ENCODE data around the gene SSTR3. TPM values are rescaled to one million over a fixed set of nuclear protein-coding genes. Genes with fewer than 3 reads are reported as not detected.

SSTR3 gene
- total RNA-seq, 2 donors from 2014 or later, result not detected

- Histone ChIP-seq H3K27me3 (no peaks in the 10 kb centered on the region), H3K4me3 (no peak overlapping the region), H3K27ac (no peak overlapping the region), H3K36me3 (no peaks in the 10 kb centered on the region), H3K9me3 (no peaks in the 10 kb centered on the region), H3K4me1 (no peaks in the 10 kb centered on the region)
- no peak for DNase-seq (ENCODE audit: low spot score)
- TF ChIP-seq CTCF (IDR thresholded peaks at IDR 0.05), result no peak
Measured at GRCh38 chr22:37221424-37222333, 9.4 kb upstream of the SSTR3 start.

- H3K9me3 ChIP-seq, result no peaks in the 10 kb centered on the region
- no peak for TF ChIP-seq CTCF (IDR thresholded peaks at IDR 0.05)
- no peak overlapping the region for H3K27ac ChIP-seq
- no peaks in the 10 kb centered on the region for H3K36me3 ChIP-seq
- DNase-seq (ENCODE audit: low spot score), result no peak
- H3K27me3 ChIP-seq, result no peaks in the 10 kb centered on the region
- H3K4me3 ChIP-seq, result no peak overlapping the region
- no peaks in the 10 kb centered on the region for H3K4me1 ChIP-seq
Measured at GRCh38 chr22:37220543-37220981, 8.3 kb upstream of the SSTR3 start.

GRCh38 chr22:37219533-37219932, 7.3 kb upstream of the SSTR3 start:
- no peaks in the 10 kb centered on the region for H3K9me3 ChIP-seq
- H3K27ac ChIP-seq, result no peak overlapping the region
- H3K4me3 ChIP-seq, result no peak overlapping the region
- no peaks in the 10 kb centered on the region for H3K4me1 ChIP-seq
- no peak for DNase-seq (ENCODE audit: low spot score)
- no peaks in the 10 kb centered on the region for H3K27me3 ChIP-seq
- H3K36me3 ChIP-seq, result no peaks in the 10 kb centered on the region
- TF ChIP-seq CTCF (IDR thresholded peaks at IDR 0.05), result no peak

- Histone ChIP-seq H3K27me3 (no peaks in the 10 kb centered on the region), H3K4me3 (no peak overlapping the region)
- TF ChIP-seq CTCF (IDR thresholded peaks at IDR 0.05), result no peak
Measured at GRCh38 chr22:37218771-37219411, 6.6 kb upstream of the SSTR3 start.

GRCh38 chr22:37218399-37218770, 6.1 kb upstream of the SSTR3 start:
- Histone ChIP-seq H3K36me3 (no peaks in the 10 kb centered on the region), H3K4me3 (no peak overlapping the region), H3K27ac (no peak overlapping the region), H3K9me3 (no peaks in the 10 kb centered on the region), H3K27me3 (no peaks in the 10 kb centered on the region), H3K4me1 (no peaks in the 10 kb centered on the region)
- no peak for DNase-seq (ENCODE audit: low spot score)
- no peak for TF ChIP-seq CTCF (IDR thresholded peaks at IDR 0.05)

More at GRCh38 chr22:37218771-37219411, 6.6 kb upstream of the SSTR3 start:
- H3K4me1 ChIP-seq, result no peaks in the 10 kb centered on the region
- H3K36me3 ChIP-seq, result no peaks in the 10 kb centered on the region
- H3K9me3 ChIP-seq, result no peaks in the 10 kb centered on the region
- no peak overlapping the region for H3K27ac ChIP-seq
- no peak for DNase-seq (ENCODE audit: low spot score)
